Measurements from ENCODE around the gene CD79A.

Gene CD79A

GRCh38 chr19:41883821-41884733, 7.0 kb downstream of the CD79A start:
- DNase-seq (ENCODE audit: low read depth in 2 of 2) = peak; percentile 91 to 92

GRCh38 chr19:41886761-41887710, 10.0 kb downstream of the CD79A start:
- DNase-seq (ENCODE audit: low read depth in 2 of 2) = no peak

DNA sequence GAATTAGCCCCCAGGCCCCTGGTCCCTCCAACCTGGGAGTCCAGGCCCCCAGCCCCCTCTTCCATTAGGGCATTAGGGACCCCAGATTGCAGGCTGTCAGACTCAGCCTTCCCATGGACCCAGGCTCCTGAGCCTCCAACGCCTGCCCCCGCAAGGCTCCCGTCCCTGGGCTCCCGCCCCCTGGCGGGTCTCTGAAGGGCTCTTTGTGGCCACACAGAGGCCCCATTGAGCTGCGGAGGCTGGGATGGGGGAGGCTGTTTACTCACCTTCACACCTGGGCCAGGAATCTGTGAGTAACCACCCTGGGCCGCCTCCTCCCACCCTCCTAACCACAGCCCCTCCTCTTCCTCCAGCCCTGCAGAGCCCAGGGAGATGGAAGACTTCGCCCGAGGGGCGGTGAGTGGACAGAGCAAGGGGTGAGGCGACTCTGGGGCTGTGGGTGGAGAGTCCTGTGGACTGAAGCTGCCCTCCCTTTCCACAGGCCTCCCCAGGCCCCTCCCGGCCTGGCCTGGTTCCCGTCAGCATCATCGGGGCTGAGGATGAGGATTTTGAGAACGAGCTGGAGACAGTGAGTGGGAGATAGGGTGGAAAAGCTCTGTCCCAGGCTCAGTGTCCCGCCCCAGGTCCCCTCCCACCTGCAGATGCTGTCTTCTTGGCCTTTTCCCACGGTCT, 10.8 kb downstream of the CD79A start:
- no peak for DNase-seq (ENCODE audit: low read depth in 2 of 2)

DNA sequence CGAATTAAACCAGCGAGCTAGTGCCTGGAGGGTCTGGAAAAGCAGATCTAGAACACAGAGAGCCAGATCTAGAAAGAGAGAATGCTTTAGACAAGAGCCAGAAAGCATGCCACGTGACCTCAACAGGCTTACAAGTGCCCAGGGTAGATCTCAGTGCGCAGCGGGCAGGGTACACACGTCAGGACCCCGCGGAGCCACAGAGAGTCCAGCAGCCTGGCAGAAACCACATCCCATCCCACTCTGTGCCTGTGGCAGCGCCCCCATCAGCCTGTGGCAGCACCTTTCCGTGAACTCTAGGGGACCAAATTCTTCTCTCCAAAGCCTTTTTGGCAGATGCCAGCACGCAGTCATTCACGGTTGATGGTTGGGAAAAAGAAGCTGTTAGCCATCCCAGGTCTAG, 11.8 kb downstream of the CD79A start:
- DNase-seq (ENCODE audit: low read depth in 2 of 2) = no peak

DNA sequence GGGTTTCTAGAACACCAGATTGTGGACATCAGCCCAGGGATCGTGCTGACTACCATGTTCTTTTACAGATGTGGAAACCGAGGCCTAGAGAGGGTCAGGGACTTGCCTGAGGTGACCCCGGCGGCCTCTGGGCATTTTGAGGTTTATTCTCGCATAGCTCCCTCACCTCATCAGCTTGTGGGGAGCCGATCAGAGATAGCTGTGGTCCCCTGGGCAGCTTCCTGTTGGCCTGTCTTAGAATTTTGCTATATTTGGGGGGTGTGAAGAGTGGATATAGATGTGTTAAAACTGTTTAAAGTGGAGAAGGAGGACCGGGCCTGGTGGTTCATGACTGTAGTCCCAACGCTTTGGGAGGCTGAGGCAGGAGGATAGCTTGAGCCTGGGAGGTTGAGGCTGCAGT, 12.8 kb downstream of the CD79A start:
- DNase-seq (ENCODE audit: low read depth in 2 of 2) = no peak

DNA sequence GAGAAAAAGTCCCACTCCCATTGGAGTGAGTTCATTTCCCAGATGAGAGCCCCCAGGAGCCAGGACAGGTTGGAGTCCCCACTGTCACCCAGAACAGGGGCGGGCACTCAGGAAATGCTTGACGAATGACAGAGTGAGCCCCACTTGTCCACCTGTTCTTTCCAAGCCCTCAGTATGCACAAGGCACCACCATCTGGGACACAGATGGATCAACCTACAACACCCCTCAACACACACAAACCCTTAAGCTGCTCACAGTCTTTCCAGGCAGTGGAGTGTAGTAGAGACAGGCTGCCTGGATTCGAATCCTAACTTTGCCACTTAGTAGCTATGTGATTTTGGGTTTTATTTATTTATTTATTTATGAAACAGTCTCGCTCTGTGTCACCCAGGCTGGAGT, 13.9 kb downstream of the CD79A start:
- DNase-seq (ENCODE audit: low read depth in 2 of 2) = no peak

DNA sequence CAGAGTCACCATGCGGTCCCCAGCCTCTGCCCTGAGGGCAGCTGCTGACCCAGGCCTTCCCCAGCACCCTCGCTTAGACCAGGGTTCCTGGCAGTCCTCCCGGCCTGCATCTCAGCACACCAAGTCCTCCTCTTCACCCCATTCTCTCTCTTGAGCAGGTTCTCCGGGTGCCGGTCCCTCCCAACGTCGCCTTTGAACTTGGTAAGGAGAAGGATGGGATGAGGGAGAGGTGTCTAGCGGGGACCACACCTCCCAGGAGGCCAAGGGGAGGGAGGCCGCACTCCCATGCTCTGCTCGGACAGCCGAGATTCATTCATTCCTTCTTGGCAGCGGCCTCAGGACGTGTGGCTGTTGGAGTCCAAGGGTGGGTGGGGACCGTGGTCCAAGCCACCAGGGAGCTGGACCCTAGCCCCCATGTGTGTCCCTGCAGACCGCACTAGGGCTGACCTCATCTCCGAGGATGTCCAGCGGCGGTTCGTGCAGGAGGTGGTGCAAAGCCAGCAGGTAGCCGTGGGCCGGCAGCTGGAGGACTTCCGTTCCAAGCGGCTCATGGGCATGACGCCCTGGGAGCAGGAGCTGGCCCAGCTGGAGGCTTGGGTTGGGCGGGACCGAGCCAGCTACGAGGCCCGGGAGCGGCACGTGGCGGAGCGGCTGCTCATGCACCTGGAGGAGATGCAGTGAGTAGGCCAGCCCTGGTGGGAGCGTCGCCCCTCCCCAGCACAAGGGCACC, 15.3 kb downstream of the CD79A start:
- DNase-seq (ENCODE audit: low read depth in 2 of 2) = no peak

DNA sequence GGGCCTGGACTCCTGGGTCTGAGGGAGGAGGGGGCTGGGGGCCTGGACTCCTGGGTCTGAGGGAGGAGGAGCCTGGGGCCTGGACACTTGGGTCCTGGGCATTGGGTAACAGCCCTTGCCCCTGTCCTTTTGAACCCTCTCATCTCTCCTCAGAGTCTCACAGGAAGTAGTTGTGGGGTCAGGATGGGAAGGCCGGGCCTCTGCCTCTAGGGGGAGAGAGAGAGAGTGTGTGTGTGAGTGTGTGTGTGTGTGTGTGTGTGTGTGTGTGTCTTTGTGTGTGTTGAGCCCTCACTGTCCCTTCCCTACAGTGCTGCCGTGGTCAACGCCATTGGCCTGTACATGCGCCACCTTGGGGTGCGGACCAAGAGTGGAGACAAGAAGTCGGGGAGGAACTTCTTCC, 16.8 kb downstream of the CD79A start:
- no peak for DNase-seq (ENCODE audit: low read depth in 2 of 2)

- no peak for DNase-seq (ENCODE audit: low read depth in 2 of 2)
Observed at GRCh38 chr19:41894350-41894749, 17.3 kb downstream of the CD79A start.

GRCh38 chr19:41895745-41896580, 18.9 kb downstream of the CD79A start:
- DNase-seq (ENCODE audit: low read depth in 2 of 2) = no peak

DNA sequence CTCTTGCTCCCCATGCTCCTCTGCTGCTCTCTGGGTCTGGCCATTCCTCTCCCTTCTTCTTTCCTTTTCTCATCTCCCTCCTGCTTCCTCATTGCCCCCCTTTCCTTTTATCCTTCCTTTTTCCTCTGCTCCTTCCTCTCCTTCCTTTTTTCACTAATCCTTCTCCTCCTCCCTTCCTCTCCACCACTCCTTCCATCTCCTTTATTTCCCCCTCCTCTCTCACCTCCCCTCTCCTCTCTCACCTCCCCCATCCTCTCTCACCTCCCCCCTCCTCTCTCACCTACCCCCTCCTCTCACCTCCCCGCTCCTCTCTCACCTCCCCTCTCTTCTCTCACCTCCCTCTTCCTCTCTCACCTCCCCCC, 19.5 kb downstream of the CD79A start:
- DNase-seq (ENCODE audit: low read depth in 2 of 2) = no peak

DNA sequence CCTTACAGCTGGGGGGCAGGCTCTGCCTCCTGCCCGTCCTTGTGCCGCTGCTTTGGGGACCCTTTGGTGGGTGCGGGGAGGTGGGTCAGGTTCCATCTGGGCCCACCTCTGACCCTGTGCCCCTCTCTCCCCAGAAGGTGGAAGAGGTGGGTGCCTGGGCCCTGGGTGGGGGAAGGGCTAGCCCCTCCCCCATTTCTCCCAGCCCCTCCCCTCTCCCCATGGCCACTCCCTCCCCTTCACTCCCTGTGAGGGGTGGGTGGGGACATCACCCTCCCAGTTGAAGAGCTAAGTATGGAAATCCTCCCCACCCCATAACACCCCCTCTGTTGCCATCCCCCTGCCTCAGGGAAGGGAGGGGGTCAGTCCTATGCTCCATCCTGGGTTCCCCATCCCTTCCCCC, 20.1 kb downstream of the CD79A start:
- DNase-seq (ENCODE audit: low read depth in 2 of 2) = no peak

DNA sequence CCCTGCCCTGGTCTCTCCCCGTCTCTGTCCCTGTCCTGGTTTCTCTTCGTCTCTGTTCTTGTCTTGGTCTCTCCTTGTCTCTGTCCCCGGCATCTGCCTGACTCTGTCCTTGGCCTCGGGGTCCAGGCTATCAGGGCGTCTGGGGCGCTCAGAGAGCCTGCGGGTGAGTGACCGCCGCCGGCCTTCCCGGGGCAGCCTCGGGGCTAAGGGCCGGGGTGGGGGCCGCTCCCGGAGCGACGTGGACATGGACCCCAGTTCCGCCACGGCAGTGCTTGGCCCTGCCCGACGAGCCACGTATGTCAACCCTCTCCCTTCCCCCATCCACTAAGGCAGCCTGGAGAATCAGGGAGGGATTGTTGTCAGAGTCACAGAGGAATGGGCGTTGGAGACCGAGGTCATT, 20.7 kb downstream of the CD79A start:
- no peak for DNase-seq (ENCODE audit: low read depth in 2 of 2)

DNA sequence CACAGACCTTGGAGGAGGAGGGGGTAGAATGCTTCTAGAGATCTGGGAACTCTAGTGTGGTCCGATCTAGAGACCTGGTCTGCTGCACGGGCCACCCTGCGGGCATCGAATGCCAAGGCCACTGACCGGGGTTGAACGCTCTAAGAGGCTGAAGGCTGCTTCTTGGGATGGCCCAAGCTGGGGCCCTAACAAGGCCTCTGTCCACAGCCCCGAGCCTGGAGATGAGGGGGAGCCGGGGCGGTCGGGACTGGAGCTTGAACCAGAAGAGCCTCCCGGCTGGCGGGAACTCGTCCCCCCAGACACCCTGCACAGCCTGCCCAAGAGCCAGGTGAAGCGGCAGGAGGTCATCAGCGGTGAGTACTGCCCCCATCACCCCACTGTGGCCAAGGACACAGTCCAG, 21.2 kb downstream of the CD79A start:
- DNase-seq (ENCODE audit: low read depth in 2 of 2) = no peak

DNA sequence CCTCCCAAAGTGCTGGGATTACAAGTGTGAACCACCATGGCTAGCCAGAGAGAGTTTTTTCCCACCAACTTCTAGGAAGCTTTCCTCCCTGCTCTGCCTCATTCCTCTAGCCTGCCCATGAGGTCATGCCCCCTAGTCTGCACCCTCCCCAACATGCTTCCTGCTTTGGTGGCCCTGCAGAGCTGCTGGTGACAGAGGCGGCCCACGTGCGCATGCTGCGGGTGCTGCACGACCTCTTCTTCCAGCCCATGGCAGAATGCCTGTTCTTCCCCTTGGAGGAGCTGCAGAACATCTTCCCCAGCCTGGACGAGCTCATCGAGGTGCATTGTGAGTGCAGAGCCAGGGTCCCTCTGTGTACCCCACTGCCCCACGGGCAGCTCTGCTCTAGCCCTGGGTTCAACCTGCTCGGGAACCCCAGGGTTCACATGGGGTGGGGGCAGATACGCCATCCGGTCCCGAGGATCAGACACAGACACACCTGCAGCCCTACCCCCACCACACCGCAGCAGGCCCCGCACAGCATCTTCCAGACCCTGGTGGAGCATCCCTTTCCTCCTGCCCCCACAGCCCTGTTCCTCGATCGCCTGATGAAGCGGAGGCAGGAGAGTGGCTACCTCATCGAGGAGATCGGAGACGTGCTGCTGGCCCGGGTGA, 24.8 kb downstream of the CD79A start:
- DNase-seq (ENCODE audit: low read depth in 2 of 2) = no peak

DNA sequence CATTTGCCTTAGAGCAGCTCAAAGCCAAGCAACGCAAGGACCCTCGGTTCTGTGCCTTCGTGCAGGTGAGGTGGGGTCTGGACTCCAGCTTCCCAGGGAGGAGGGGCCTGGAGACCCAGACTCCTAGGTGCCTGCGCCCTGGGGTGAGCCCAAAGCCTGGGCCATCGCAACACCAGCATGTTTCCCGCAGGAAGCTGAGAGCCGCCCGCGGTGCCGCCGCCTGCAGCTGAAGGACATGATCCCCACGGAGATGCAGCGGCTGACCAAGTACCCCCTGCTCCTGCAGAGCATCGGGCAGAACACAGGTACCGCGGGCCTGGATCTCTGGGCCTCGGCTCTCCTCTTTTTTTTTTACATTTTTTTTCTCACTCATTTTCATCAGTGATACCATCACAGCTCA, 25.5 kb downstream of the CD79A start:
- no peak for DNase-seq (ENCODE audit: low read depth in 2 of 2)

DNA sequence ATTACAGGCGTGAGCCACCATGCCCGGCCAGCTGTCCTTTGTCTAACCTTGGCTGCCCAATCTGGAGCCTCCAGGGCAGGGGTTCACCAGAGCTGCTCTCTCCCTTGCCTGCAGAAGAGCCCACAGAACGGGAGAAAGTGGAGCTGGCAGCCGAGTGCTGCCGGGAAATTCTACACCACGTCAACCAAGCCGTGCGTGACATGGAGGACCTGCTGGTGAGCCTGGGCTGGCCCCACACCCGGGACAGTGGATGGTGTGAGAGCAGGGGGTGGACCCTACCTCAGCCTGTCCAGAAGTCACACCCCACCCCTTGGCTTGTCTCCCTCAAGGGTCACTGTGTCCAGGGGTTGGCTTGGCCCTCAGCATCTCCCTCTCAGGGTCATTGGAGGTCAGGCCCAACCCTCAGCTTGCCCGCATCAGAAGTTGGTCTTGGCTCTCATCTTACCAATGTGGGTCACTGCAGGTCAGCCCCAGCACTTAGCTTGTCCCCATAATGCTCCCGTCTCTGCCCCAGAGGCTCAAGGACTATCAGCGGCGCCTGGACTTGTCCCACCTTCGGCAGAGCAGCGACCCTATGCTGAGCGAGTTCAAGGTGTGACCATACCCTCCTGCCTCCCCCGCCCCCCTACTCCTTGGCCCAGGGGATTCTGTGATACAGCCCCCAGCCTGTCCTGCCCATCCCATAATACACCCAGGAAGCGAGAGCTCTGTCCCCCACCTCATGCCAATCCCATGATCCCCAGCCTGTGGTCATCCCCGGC, 26.3 kb downstream of the CD79A start:
- DNase-seq (ENCODE audit: low read depth in 2 of 2) = no peak

DNA sequence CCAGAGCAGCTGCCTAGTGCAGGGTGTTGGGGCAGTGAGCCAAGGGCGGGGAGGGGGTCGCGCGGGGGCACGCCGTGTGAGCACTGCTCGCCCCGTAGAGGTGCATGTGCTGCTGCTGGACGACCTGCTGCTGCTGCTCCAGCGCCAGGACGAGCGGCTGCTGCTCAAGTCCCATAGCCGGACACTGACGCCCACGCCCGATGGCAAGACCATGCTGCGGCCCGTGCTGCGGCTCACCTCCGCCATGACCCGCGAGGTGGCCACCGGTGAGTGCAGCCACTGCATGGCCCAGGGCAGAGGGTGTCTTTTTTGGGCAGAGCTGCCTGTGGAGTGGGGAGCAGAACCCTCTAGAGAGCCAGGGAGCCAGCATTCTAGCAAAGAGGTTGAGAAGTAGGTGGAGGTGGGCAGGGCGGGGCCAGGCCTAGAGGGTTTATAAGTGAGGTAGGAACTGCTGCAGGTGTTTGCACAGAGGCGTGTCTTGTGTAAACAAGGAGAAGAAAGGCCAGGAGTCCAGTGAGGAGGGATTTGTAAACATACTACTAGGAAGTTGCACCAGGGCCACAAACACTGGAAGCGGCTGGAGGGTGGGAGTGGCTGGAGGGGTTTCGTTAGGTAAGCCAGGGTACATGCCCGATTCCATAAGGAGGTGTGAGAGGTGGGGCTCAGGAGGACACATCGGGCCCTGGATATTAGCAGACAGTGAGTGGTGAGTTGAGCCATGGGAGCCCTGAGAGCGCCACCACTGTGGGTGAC, 27.2 kb downstream of the CD79A start:
- DNase-seq (ENCODE audit: low read depth in 2 of 2) = no peak
